Uterus (tissue), 2 donors: ENCODE measurements around the gene LUC7L2.

Experiments
- POLR2A ChIP-seq, 2 donors: fragments of 450-650 bp; IDR thresholded peaks; one replicate each; pipeline ENCODE4 v1.6.1; 2016; ENCODE audit warnings: antibody characterized with exemption in 2 of 2, mild to moderate bottlenecking in 1 of 2, moderate library complexity in 1 of 2
- TF ChIP-seq, protein P1 (sequence below), 4 experiments: fragments of 200-600 bp in 2 of 4; fragments of 450-650 bp in 2 of 4; sonication (generic) in 2 of 4; IDR thresholded peaks; one replicate each; pipeline ENCODE4 v1.5.1; 2016 to 2019; ENCODE audit warnings: antibody characterized with exemption in 4 of 4, mild to moderate bottlenecking in 2 of 4, moderate library complexity in 1 of 4

- no peak for TF ChIP-seq POLR2A (IDR thresholded peaks at IDR 0.05)
- TF ChIP-seq, protein P1, sequence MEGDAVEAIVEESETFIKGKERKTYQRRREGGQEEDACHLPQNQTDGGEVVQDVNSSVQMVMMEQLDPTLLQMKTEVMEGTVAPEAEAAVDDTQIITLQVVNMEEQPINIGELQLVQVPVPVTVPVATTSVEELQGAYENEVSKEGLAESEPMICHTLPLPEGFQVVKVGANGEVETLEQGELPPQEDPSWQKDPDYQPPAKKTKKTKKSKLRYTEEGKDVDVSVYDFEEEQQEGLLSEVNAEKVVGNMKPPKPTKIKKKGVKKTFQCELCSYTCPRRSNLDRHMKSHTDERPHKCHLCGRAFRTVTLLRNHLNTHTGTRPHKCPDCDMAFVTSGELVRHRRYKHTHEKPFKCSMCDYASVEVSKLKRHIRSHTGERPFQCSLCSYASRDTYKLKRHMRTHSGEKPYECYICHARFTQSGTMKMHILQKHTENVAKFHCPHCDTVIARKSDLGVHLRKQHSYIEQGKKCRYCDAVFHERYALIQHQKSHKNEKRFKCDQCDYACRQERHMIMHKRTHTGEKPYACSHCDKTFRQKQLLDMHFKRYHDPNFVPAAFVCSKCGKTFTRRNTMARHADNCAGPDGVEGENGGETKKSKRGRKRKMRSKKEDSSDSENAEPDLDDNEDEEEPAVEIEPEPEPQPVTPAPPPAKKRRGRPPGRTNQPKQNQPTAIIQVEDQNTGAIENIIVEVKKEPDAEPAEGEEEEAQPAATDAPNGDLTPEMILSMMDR (IDR thresholded peaks at IDR 0.05), result no peak
Measured at GRCh38 chr7:139394540-139394939, 34.8 kb downstream of the LUC7L2 start.
